Epithelial cell of proximal tubule (primary cell): Measurements from ENCODE around the gene LIPN. TPM values are rescaled to one million over a fixed set of nuclear protein-coding genes. Genes with fewer than 3 reads are reported as not detected.

Source experiments
- DNase-seq: peaks from one replicate; pipeline ENCODE4 v3.0.0-alpha.2; 2011; ENCODE audit warnings: low read depth
- H3K4me3 ChIP-seq: 2 replicates; pipeline ENCODE4 v1.5.1; 2011; ENCODE audit warnings: low read depth, mild to moderate bottlenecking, low read length
- total RNA-seq: library from RNA; depleted of rRNA; stranded (reverse); fragments of >200 nt; gene quantifications from 2 replicates; pipeline ENCODE4 v1.2.3, GENCODE V29; 2015
- TF ChIP-seq, protein P1 (sequence below): conservative IDR thresholded peaks from 2 replicates; pipeline ENCODE4 v1.5.1; 2012; ENCODE audit warnings: low read depth, mild to moderate bottlenecking, low read length

LIPN gene
- total RNA-seq, 1 donor from 2014 or later: not detected

DNA sequence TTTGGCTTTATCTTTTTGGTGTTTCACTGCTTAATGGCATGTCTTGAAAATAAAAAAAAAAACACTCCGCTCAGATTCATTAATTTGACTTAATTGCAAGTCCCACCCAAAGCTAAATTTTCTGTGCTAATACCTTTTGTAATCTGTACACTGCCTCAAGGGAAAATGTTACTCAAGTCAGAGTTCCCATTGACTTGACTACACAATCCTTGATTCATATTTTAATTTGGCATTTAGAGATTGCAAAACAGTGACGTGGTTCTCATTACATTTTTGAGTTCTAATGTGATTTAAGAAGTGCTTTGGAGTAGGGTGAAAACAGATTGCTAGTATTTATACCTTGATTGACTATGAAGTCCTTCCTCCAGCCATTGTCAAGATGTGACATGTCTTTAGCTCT is 21.4 kb downstream of the LIPN start:
- TF ChIP-seq, protein P1, sequence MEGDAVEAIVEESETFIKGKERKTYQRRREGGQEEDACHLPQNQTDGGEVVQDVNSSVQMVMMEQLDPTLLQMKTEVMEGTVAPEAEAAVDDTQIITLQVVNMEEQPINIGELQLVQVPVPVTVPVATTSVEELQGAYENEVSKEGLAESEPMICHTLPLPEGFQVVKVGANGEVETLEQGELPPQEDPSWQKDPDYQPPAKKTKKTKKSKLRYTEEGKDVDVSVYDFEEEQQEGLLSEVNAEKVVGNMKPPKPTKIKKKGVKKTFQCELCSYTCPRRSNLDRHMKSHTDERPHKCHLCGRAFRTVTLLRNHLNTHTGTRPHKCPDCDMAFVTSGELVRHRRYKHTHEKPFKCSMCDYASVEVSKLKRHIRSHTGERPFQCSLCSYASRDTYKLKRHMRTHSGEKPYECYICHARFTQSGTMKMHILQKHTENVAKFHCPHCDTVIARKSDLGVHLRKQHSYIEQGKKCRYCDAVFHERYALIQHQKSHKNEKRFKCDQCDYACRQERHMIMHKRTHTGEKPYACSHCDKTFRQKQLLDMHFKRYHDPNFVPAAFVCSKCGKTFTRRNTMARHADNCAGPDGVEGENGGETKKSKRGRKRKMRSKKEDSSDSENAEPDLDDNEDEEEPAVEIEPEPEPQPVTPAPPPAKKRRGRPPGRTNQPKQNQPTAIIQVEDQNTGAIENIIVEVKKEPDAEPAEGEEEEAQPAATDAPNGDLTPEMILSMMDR: no peak
- no peak for DNase-seq
- no peak overlapping the region for H3K4me3 ChIP-seq

DNA sequence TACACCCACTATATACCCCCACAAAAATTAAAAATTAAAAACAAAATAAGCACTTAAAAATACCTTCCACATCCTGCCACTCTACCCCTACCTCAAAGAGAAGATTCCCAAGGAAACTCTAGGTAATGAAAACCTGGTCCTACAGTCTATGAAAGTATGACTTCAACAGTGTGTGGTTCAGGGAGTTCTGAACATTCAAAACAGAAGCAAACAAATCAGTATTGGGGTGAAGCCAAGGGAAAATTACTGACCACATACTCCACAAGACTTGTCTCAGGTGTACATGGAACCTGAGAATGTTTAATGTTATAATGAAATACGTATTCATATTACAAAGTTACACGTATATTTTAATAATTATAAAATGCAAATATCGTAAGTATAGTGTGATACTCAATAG is 22.4 kb downstream of the LIPN start:
- H3K4me3 ChIP-seq: no peak overlapping the region
- TF ChIP-seq, protein P1: no peak
- DNase-seq: no peak

DNA sequence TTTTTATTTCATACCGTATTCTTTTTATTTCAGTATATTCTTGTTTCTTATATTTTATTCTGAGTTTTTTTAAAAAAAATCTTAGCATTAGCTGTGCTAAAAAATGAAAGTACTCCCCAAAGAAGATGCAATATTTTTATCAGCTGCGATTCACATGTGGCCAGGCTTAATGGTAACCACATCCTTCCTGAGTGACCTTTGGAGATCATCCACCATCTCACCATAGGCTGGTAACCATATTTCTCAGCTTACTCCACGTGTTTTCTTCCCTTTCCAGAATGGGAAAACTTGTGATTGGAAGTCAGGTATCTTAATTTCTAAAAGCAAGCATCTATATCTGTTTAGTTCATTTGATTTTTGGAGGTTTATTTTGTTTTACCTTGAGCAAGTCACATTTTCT is 23.9 kb downstream of the LIPN start:
- DNase-seq: no peak
- TF ChIP-seq, protein P1: no peak
- H3K4me3 ChIP-seq: no peak overlapping the region

- no peak overlapping the region for H3K4me3 ChIP-seq
- DNase-seq: no peak
- TF ChIP-seq, protein P1: no peak
Measured at GRCh38 chr10:88786032-88786770, 26.4 kb downstream of the LIPN start.

- no peak overlapping the region for H3K4me3 ChIP-seq
- no peak for DNase-seq
- TF ChIP-seq, protein P1: no peak
Measured at GRCh38 chr10:88787463-88787862, 27.6 kb downstream of the LIPN start.

- H3K4me3 ChIP-seq: no peak overlapping the region
- DNase-seq: no peak
- TF ChIP-seq, protein P1: no peak
Measured at GRCh38 chr10:88788924-88789323, 29.1 kb downstream of the LIPN start.

GRCh38 chr10:88791924-88792323 is 32.1 kb downstream of the LIPN start:
- DNase-seq: no peak

More at GRCh38 chr10:88791924-88792323, 32.1 kb downstream of the LIPN start:
- no peak overlapping the region for H3K4me3 ChIP-seq
- TF ChIP-seq, protein P1: peak; percentile 73
